ENCODE data around the gene ADAMTS2. TPM values are rescaled to one million over a fixed set of nuclear protein-coding genes. Genes with fewer than 3 reads are reported as not detected.
A peak's percentile ranks its signal among the peaks of the same experiment; 100 is the strongest.
"Not testable (repeated sequence)": the region's sequence is repeated elsewhere in the genome, so short reads cannot be mapped to it uniquely, and the experiment has no call there.

The ADAMTS2 gene
- total RNA-seq, 1 donor from 2014 or later, result 29.7 TPM

GRCh38 chr5:179110528-179110927 is 234.7 kb downstream of the ADAMTS2 start:
- H3K9ac ChIP-seq (ENCODE audit: low read depth in 1 of 3, low read length in 3 of 3), result no peak overlapping the region
- peaks cover 8 to 36% (median 17%) of the 10 kb centered on the region in 3 donors for H3K9me3 ChIP-seq (ENCODE audit: control insufficient read depth in 3 of 3, low read length in 3 of 3)
- H3K4me1 ChIP-seq (ENCODE audit: control insufficient read depth in 3 of 3, insufficient read depth in 3 of 3, low read length in 3 of 3), result no peaks in the 10 kb centered on the region
- H3K4me3 ChIP-seq (ENCODE audit: low read length in 3 of 3), result no peak overlapping the region
- H3K36me3 ChIP-seq (ENCODE audit: control insufficient read depth in 3 of 3, insufficient read depth in 3 of 3, low read length in 3 of 3), result peaks cover 0 to 10% (median 5%) of the 10 kb centered on the region in 3 donors
- no peak overlapping the region for H3K27ac ChIP-seq (ENCODE audit: low read depth, low read length)
- H3K27me3 ChIP-seq (ENCODE audit: control insufficient read depth in 3 of 3, insufficient read depth in 3 of 3, low read length in 3 of 3), result no peaks in the 10 kb centered on the region

- H3K36me3 ChIP-seq (ENCODE audit: control insufficient read depth in 3 of 3, insufficient read depth in 3 of 3, low read length in 3 of 3); H3K27me3 ChIP-seq (ENCODE audit: control insufficient read depth in 3 of 3, insufficient read depth in 3 of 3, low read length in 3 of 3); H3K4me3 ChIP-seq (ENCODE audit: low read length in 3 of 3); H3K9ac ChIP-seq (ENCODE audit: low read depth in 1 of 3, low read length in 3 of 3); H3K4me1 ChIP-seq (ENCODE audit: control insufficient read depth in 3 of 3, insufficient read depth in 3 of 3, low read length in 3 of 3); H3K27ac ChIP-seq (ENCODE audit: low read depth, low read length): not testable (repeated sequence)
- H3K9me3 ChIP-seq (ENCODE audit: control insufficient read depth in 3 of 3, low read length in 3 of 3), result peaks cover 8 to 18% (median 12%) of the 10 kb centered on the region in 3 donors
These were observed 244.0 kb downstream of the ADAMTS2 start for GRCh38 chr5:179101282-179101681.

GRCh38 chr5:179089502-179089901 is 255.8 kb downstream of the ADAMTS2 start:
- H3K9ac ChIP-seq (ENCODE audit: low read depth in 1 of 3, low read length in 3 of 3), result no peak overlapping the region
- peaks cover 0 to 2% (median 0%) of the 10 kb centered on the region in 3 donors for H3K36me3 ChIP-seq (ENCODE audit: control insufficient read depth in 3 of 3, insufficient read depth in 3 of 3, low read length in 3 of 3)
- no peaks in the 10 kb centered on the region for H3K4me1 ChIP-seq (ENCODE audit: control insufficient read depth in 3 of 3, insufficient read depth in 3 of 3, low read length in 3 of 3)
- H3K27ac ChIP-seq (ENCODE audit: low read depth, low read length), result no peak overlapping the region
- peaks cover 16 to 71% (median 32%) of the 10 kb centered on the region in 3 donors for H3K9me3 ChIP-seq (ENCODE audit: control insufficient read depth in 3 of 3, low read length in 3 of 3)
- peak overlapping the region in 1 of 3 donors; percentile 17 for H3K4me3 ChIP-seq (ENCODE audit: low read length in 3 of 3)
- no peaks in the 10 kb centered on the region for H3K27me3 ChIP-seq (ENCODE audit: control insufficient read depth in 3 of 3, insufficient read depth in 3 of 3, low read length in 3 of 3)

GRCh38 chr5:179080724-179081123 is 264.5 kb downstream of the ADAMTS2 start:
- Histone ChIP-seq H3K27ac (ENCODE audit: low read depth, low read length) (no peak overlapping the region), H3K4me1 (ENCODE audit: control insufficient read depth in 3 of 3, insufficient read depth in 3 of 3, low read length in 3 of 3) (no peaks in the 10 kb centered on the region), H3K9ac (ENCODE audit: low read depth in 1 of 3, low read length in 3 of 3) (no peak overlapping the region), H3K36me3 (ENCODE audit: control insufficient read depth in 3 of 3, insufficient read depth in 3 of 3, low read length in 3 of 3) (peaks cover 53 to 60% (median 55%) of the 10 kb centered on the region in 3 donors), H3K9me3 (ENCODE audit: control insufficient read depth in 3 of 3, low read length in 3 of 3) (peaks cover 41 to 87% (median 60%) of the 10 kb centered on the region in 3 donors), H3K27me3 (ENCODE audit: control insufficient read depth in 3 of 3, insufficient read depth in 3 of 3, low read length in 3 of 3) (no peaks in the 10 kb centered on the region), H3K4me3 (ENCODE audit: low read length in 3 of 3) (peak overlapping the region in 1 of 3 donors; percentile 31)

GRCh38 chr5:179079165-179079987 is 265.9 kb downstream of the ADAMTS2 start:
- H3K27me3 ChIP-seq (ENCODE audit: control insufficient read depth in 3 of 3, insufficient read depth in 3 of 3, low read length in 3 of 3), result no peaks in the 10 kb centered on the region
- no peak overlapping the region for H3K9ac ChIP-seq (ENCODE audit: low read depth in 1 of 3, low read length in 3 of 3)
- H3K9me3 ChIP-seq (ENCODE audit: control insufficient read depth in 3 of 3, low read length in 3 of 3), result peaks cover 41 to 83% (median 61%) of the 10 kb centered on the region in 3 donors
- no peak overlapping the region for H3K27ac ChIP-seq (ENCODE audit: low read depth, low read length)
- H3K4me3 ChIP-seq (ENCODE audit: low read length in 3 of 3), result peak overlapping the region in 1 of 3 donors; percentile 52
- H3K4me1 ChIP-seq (ENCODE audit: control insufficient read depth in 3 of 3, insufficient read depth in 3 of 3, low read length in 3 of 3), result no peaks in the 10 kb centered on the region
- H3K36me3 ChIP-seq (ENCODE audit: control insufficient read depth in 3 of 3, insufficient read depth in 3 of 3, low read length in 3 of 3), result peaks cover 57 to 68% (median 64%) of the 10 kb centered on the region in 3 donors

GRCh38 chr5:179065703-179066102 is 279.6 kb downstream of the ADAMTS2 start:
- Histone ChIP-seq H3K4me3 (ENCODE audit: low read length in 3 of 3) (peak overlapping the region in 1 of 3 donors; percentile 7), H3K27me3 (ENCODE audit: control insufficient read depth in 3 of 3, insufficient read depth in 3 of 3, low read length in 3 of 3) (no peaks in the 10 kb centered on the region), H3K9ac (ENCODE audit: low read depth in 1 of 3, low read length in 3 of 3) (no peak overlapping the region), H3K27ac (ENCODE audit: low read depth, low read length) (no peak overlapping the region), H3K4me1 (ENCODE audit: control insufficient read depth in 3 of 3, insufficient read depth in 3 of 3, low read length in 3 of 3) (peaks cover 9 to 12% (median 10%) of the 10 kb centered on the region in 3 donors), H3K9me3 (ENCODE audit: control insufficient read depth in 3 of 3, low read length in 3 of 3) (peaks cover 3 to 22% (median 8%) of the 10 kb centered on the region in 3 donors), H3K36me3 (ENCODE audit: control insufficient read depth in 3 of 3, insufficient read depth in 3 of 3, low read length in 3 of 3) (peaks cover 31 to 62% (median 59%) of the 10 kb centered on the region in 3 donors)

- H3K9ac ChIP-seq (ENCODE audit: low read depth in 1 of 3, low read length in 3 of 3), result peak overlapping the region; percentile 77 to 87 (median 80)
- H3K27me3 ChIP-seq (ENCODE audit: control insufficient read depth in 3 of 3, insufficient read depth in 3 of 3, low read length in 3 of 3), result no peaks in the 10 kb centered on the region
- H3K4me3 ChIP-seq (ENCODE audit: low read length in 3 of 3), result peak overlapping the region; percentile 85 to 91 (median 85)
- peaks cover 10 to 12% (median 11%) of the 10 kb centered on the region in 3 donors for H3K4me1 ChIP-seq (ENCODE audit: control insufficient read depth in 3 of 3, insufficient read depth in 3 of 3, low read length in 3 of 3)
- peaks cover 15 to 31% (median 23%) of the 10 kb centered on the region in 3 donors for H3K36me3 ChIP-seq (ENCODE audit: control insufficient read depth in 3 of 3, insufficient read depth in 3 of 3, low read length in 3 of 3)
- H3K27ac ChIP-seq (ENCODE audit: low read depth, low read length), result no peak overlapping the region
- H3K9me3 ChIP-seq (ENCODE audit: control insufficient read depth in 3 of 3, low read length in 3 of 3), result peaks cover 0 to 7% (median 0%) of the 10 kb centered on the region in 3 donors
These were observed 284.2 kb downstream of the ADAMTS2 start for GRCh38 chr5:179061025-179061424.

Small RNAs within 50 kb of the gene (small RNA-seq; reads per million reads assigned to genes)
- gene AC109479.2, result not detected

Other genes starting within 250 kb of the ADAMTS2 start
- gene RUFY1, start 205.1 kb upstream of the ADAMTS2 start, total RNA-seq, result 32.9 TPM

Measured in skeletal muscle tissue (tissue), 5 donors.